ENCODE data around the gene CYP8B1. TPM values are rescaled to one million over a fixed set of nuclear protein-coding genes. Genes with fewer than 3 reads are reported as not detected.

Gene CYP8B1
- total and polyA plus RNA-seq, 9 of the 15 experiments (the other 6 are each of a cell fraction or from before 2014, with no cell fraction given): 0.04 TPM; not detected in 8

- TF ChIP-seq MEIS2 (IDR thresholded peaks at IDR 0.05; ENCODE audit: partially characterized antibody) (peak; percentile 32), ZBTB26 (CRISPR knock-in tag; IDR thresholded peaks at IDR 0.05) (peak; percentile 2; the same call in 1 of the 2 replicates), NR0B1 (IDR thresholded peaks at IDR 0.05; ENCODE audit: partially characterized antibody) (no peak), MYC (IDR thresholded peaks at IDR 0.05; ENCODE audit: low read depth, low read length) (peak; percentile 60; the same call in 1 of the 2 replicates), MYC (CRISPR knock-in tag; IDR thresholded peaks at IDR 0.05; ENCODE audit: borderline replicate concordance, low read depth) (no peak), ZKSCAN1 (IDR thresholded peaks at IDR 0.05; ENCODE audit: low read depth, low read length) (no peak), DMBX1 (CRISPR knock-in tag; IDR thresholded peaks at IDR 0.05; ENCODE audit: borderline replicate concordance) (0 out of 2 replicates have a peak, but pooled peaks have one; percentile 27), ZNF696 (CRISPR knock-in tag; conservative IDR thresholded peaks at IDR 0.05) (no peak), RBM22 (IDR thresholded peaks at IDR 0.05; ENCODE audit: low read depth, low read length, poor library complexity, severe bottlenecking) (peak; percentile 26), SMARCA4 (IDR thresholded peaks at IDR 0.05) (0 out of 2 replicates have a peak, but pooled peaks have one; percentile 43), PHF8 (IDR thresholded peaks at IDR 0.05; ENCODE audit: borderline replicate concordance, low read length) (peak; percentile 30; the same call in 1 of the 2 replicates), ZNF695 (CRISPR knock-in tag; IDR thresholded peaks at IDR 0.05) (no peak), FOXA3 (CRISPR knock-in tag; conservative IDR thresholded peaks at IDR 0.05 in 1 of 2, IDR thresholded peaks at IDR 0.05 in 1 of 2) (no peak), KLF13 (tag; IDR thresholded peaks at IDR 0.05; ENCODE audit: borderline replicate concordance, low read depth) (0 out of 2 replicates have a peak, but pooled peaks have one; percentile 49), ETV1 (tag; conservative IDR thresholded peaks at IDR 0.05; ENCODE audit: low read depth) (peak; percentile 93), TCF3 (CRISPR knock-in tag; IDR thresholded peaks at IDR 0.05) (peak; percentile 53), RAD21 (CRISPR knock-in tag; conservative IDR thresholded peaks at IDR 0.05 in 1 of 2, IDR thresholded peaks at IDR 0.05 in 1 of 2) (peak; percentile 99 to 100), TOE1 (IDR thresholded peaks at IDR 0.05; ENCODE audit: borderline replicate concordance) (no peak), TOE1 (CRISPR knock-in tag; IDR thresholded peaks at IDR 0.05; ENCODE audit: borderline replicate concordance, low read depth) (no peak), GATAD2A (IDR thresholded peaks at IDR 0.05) (0 out of 2 replicates have a peak, but pooled peaks have one; percentile 42), SMAD3 (CRISPR knock-in tag; conservative IDR thresholded peaks at IDR 0.05) (no peak), COPS2 (conservative IDR thresholded peaks at IDR 0.05) (no peak), YY1 (IDR thresholded peaks at IDR 0.05; ENCODE audit: borderline replicate concordance in 1 of 3, control insufficient read depth in 1 of 3, extremely low read depth in 1 of 3, insufficient read depth in 3 of 3, insufficient read length in 1 of 3, insufficient replicate concordance in 2 of 3, low read depth in 1 of 3, low read length in 2 of 3) (peak in 2 of 3 experiments; percentile 56 to 57), L3MBTL2 (IDR thresholded peaks at IDR 0.05) (peak; percentile 66), ARID1B (IDR thresholded peaks at IDR 0.05) (peak; percentile 24; the same call in 1 of the 2 replicates)
Observed at GRCh38 chr3:42880601-42881451, 5.1 kb upstream of the CYP8B1 start (continued).

Measured in K562 (cell line).